Activated naive CD8-positive, alpha-beta T cell treated with anti-CD3 and anti-CD28 coated beads, Interleukin-2, amount 50 U/mL, for 24 hours (primary cell): Measurements from ENCODE around the gene GTF3C1.

Experiments
- ATAC-seq: fragments of 150-1000 bp; cut with Tn5 transposase; one replicate; pipeline ENCODE4 v1.10.0; 2021
- DNase-seq: peaks from one replicate; pipeline ENCODE4 v3.0.0; 2021
- H3K27ac Mint-ChIP-seq: one replicate; pipeline ENCODE4 v1.8.0; 2021; ENCODE audit warnings: mild to moderate bottlenecking, mixed read lengths
- H3K27me3 Mint-ChIP-seq: one replicate; pipeline ENCODE4 v1.8.0; 2021; ENCODE audit warnings: mixed read lengths
- H3K36me3 Mint-ChIP-seq: one replicate; pipeline ENCODE4 v1.8.0; 2021; ENCODE audit warnings: low read depth, mixed read lengths
- H3K4me1 Mint-ChIP-seq: one replicate; pipeline ENCODE4 v1.8.0; 2021; ENCODE audit warnings: mixed read lengths
- H3K4me3 Mint-ChIP-seq: one replicate; pipeline ENCODE4 v1.8.0; 2021; ENCODE audit warnings: mild to moderate bottlenecking, moderate library complexity, mixed read lengths
- H3K9me3 Mint-ChIP-seq: one replicate; pipeline ENCODE4 v1.8.0; 2021; ENCODE audit warnings: mixed read lengths

GTF3C1 gene

GRCh38 chr16:27491894-27492587, 57.7 kb downstream of the GTF3C1 start:
- no peak for ATAC-seq
- no peaks in the 10 kb centered on the region for H3K27me3 Mint-ChIP-seq
- H3K4me1 Mint-ChIP-seq: no peaks in the 10 kb centered on the region
- peaks cover 41% of the 10 kb centered on the region for H3K36me3 Mint-ChIP-seq
- H3K27ac Mint-ChIP-seq: peak overlapping the region; percentile 32
- no peaks in the 10 kb centered on the region for H3K9me3 Mint-ChIP-seq
- DNase-seq: no peak
- H3K4me3 Mint-ChIP-seq: no peak overlapping the region

- Mint-ChIP-seq H3K4me3 (no peak overlapping the region), H3K36me3 (peaks cover 42% of the 10 kb centered on the region), H3K4me1 (no peaks in the 10 kb centered on the region), H3K27me3 (no peaks in the 10 kb centered on the region), H3K9me3 (no peaks in the 10 kb centered on the region), H3K27ac (no peak overlapping the region)
- ATAC-seq: no peak
- DNase-seq: no peak
These were observed 59.8 kb downstream of the GTF3C1 start for GRCh38 chr16:27489906-27490305.

- Mint-ChIP-seq H3K4me1 (no peaks in the 10 kb centered on the region), H3K4me3 (no peak overlapping the region), H3K36me3 (peaks cover 40% of the 10 kb centered on the region), H3K27me3 (no peaks in the 10 kb centered on the region), H3K9me3 (no peaks in the 10 kb centered on the region), H3K27ac (no peak overlapping the region)
- ATAC-seq (no peak), DNase-seq (no peak)
These were observed 60.3 kb downstream of the GTF3C1 start for GRCh38 chr16:27489421-27489820.

GRCh38 chr16:27486760-27487159, 63.0 kb downstream of the GTF3C1 start:
- Mint-ChIP-seq H3K36me3 (peaks cover 49% of the 10 kb centered on the region), H3K27ac (no peak overlapping the region)

GRCh38 chr16:27486344-27486743, 63.4 kb downstream of the GTF3C1 start:
- no peak overlapping the region for H3K4me3 Mint-ChIP-seq
- H3K36me3 Mint-ChIP-seq: peaks cover 48% of the 10 kb centered on the region
- DNase-seq (no peak), ATAC-seq (no peak)
- no peaks in the 10 kb centered on the region for H3K4me1 Mint-ChIP-seq
- no peak overlapping the region for H3K27ac Mint-ChIP-seq
- H3K9me3 Mint-ChIP-seq: no peaks in the 10 kb centered on the region
- H3K27me3 Mint-ChIP-seq: no peaks in the 10 kb centered on the region

More at GRCh38 chr16:27486760-27487159, 63.0 kb downstream of the GTF3C1 start:
- no peaks in the 10 kb centered on the region for H3K4me1 Mint-ChIP-seq
- ATAC-seq (no peak), DNase-seq (no peak)
- H3K9me3 Mint-ChIP-seq: no peaks in the 10 kb centered on the region
- no peak overlapping the region for H3K4me3 Mint-ChIP-seq
- no peaks in the 10 kb centered on the region for H3K27me3 Mint-ChIP-seq

GRCh38 chr16:27485811-27486210, 63.9 kb downstream of the GTF3C1 start:
- peaks cover 50% of the 10 kb centered on the region for H3K36me3 Mint-ChIP-seq
- H3K4me1 Mint-ChIP-seq: no peaks in the 10 kb centered on the region
- ATAC-seq: no peak
- H3K4me3 Mint-ChIP-seq: no peak overlapping the region
- H3K27me3 Mint-ChIP-seq: no peaks in the 10 kb centered on the region
- DNase-seq: no peak
- no peaks in the 10 kb centered on the region for H3K9me3 Mint-ChIP-seq
- no peak overlapping the region for H3K27ac Mint-ChIP-seq

GRCh38 chr16:27485126-27485525, 64.6 kb downstream of the GTF3C1 start:
- H3K27me3 Mint-ChIP-seq: no peaks in the 10 kb centered on the region
- H3K27ac Mint-ChIP-seq: no peak overlapping the region
- no peak for ATAC-seq
- no peaks in the 10 kb centered on the region for H3K9me3 Mint-ChIP-seq
- H3K36me3 Mint-ChIP-seq: peaks cover 55% of the 10 kb centered on the region
- H3K4me3 Mint-ChIP-seq: no peak overlapping the region
- no peak for DNase-seq
- no peaks in the 10 kb centered on the region for H3K4me1 Mint-ChIP-seq

GRCh38 chr16:27483624-27484023, 66.1 kb downstream of the GTF3C1 start:
- Mint-ChIP-seq H3K27ac (no peak overlapping the region), H3K4me1 (no peaks in the 10 kb centered on the region), H3K4me3 (no peak overlapping the region), H3K36me3 (peaks cover 50% of the 10 kb centered on the region), H3K9me3 (no peaks in the 10 kb centered on the region), H3K27me3 (no peaks in the 10 kb centered on the region)
- ATAC-seq: no peak
- no peak for DNase-seq

- DNase-seq (no peak), ATAC-seq (no peak)
- H3K4me1 Mint-ChIP-seq: no peaks in the 10 kb centered on the region
- no peak overlapping the region for H3K27ac Mint-ChIP-seq
- H3K4me3 Mint-ChIP-seq: no peak overlapping the region
- H3K36me3 Mint-ChIP-seq: peaks cover 49% of the 10 kb centered on the region
- H3K9me3 Mint-ChIP-seq: no peaks in the 10 kb centered on the region
- no peaks in the 10 kb centered on the region for H3K27me3 Mint-ChIP-seq
These were observed 66.7 kb downstream of the GTF3C1 start for GRCh38 chr16:27483088-27483437.

GRCh38 chr16:27482397-27483087, 67.2 kb downstream of the GTF3C1 start:
- ATAC-seq: no peak
- no peak overlapping the region for H3K27ac Mint-ChIP-seq
- peaks cover 47% of the 10 kb centered on the region for H3K36me3 Mint-ChIP-seq

GRCh38 chr16:27481282-27481934, 68.3 kb downstream of the GTF3C1 start:
- ATAC-seq (no peak), DNase-seq (no peak)
- H3K36me3 Mint-ChIP-seq: peaks cover 53% of the 10 kb centered on the region
- H3K27me3 Mint-ChIP-seq: no peaks in the 10 kb centered on the region
- no peak overlapping the region for H3K4me3 Mint-ChIP-seq
- H3K27ac Mint-ChIP-seq: no peak overlapping the region
- no peaks in the 10 kb centered on the region for H3K4me1 Mint-ChIP-seq
- H3K9me3 Mint-ChIP-seq: no peaks in the 10 kb centered on the region

More at GRCh38 chr16:27482397-27483087, 67.2 kb downstream of the GTF3C1 start:
- no peaks in the 10 kb centered on the region for H3K27me3 Mint-ChIP-seq
- no peaks in the 10 kb centered on the region for H3K9me3 Mint-ChIP-seq
- DNase-seq: no peak
- H3K4me3 Mint-ChIP-seq: no peak overlapping the region
- H3K4me1 Mint-ChIP-seq: no peaks in the 10 kb centered on the region

GRCh38 chr16:27480761-27481160, 69.0 kb downstream of the GTF3C1 start:
- Mint-ChIP-seq H3K9me3 (no peaks in the 10 kb centered on the region), H3K4me1 (no peaks in the 10 kb centered on the region), H3K4me3 (no peak overlapping the region), H3K36me3 (peaks cover 57% of the 10 kb centered on the region), H3K27me3 (no peaks in the 10 kb centered on the region), H3K27ac (no peak overlapping the region)
- ATAC-seq: no peak
- DNase-seq: no peak

- no peak for ATAC-seq
- Mint-ChIP-seq H3K36me3 (peaks cover 44% of the 10 kb centered on the region), H3K9me3 (no peaks in the 10 kb centered on the region), H3K4me3 (no peak overlapping the region), H3K4me1 (no peaks in the 10 kb centered on the region), H3K27me3 (no peaks in the 10 kb centered on the region), H3K27ac (no peak overlapping the region)
- no peak for DNase-seq
These were observed 73.5 kb downstream of the GTF3C1 start for GRCh38 chr16:27476240-27476639.

GRCh38 chr16:27475561-27475960, 74.2 kb downstream of the GTF3C1 start:
- Mint-ChIP-seq H3K27me3 (no peaks in the 10 kb centered on the region), H3K4me3 (no peak overlapping the region), H3K36me3 (peaks cover 46% of the 10 kb centered on the region), H3K4me1 (no peaks in the 10 kb centered on the region), H3K27ac (no peak overlapping the region), H3K9me3 (no peaks in the 10 kb centered on the region)
- ATAC-seq (no peak), DNase-seq (no peak)

GRCh38 chr16:27474921-27475320, 74.8 kb downstream of the GTF3C1 start:
- H3K27ac Mint-ChIP-seq: no peak overlapping the region
- H3K4me3 Mint-ChIP-seq: no peak overlapping the region
- DNase-seq (no peak), ATAC-seq (no peak)
- H3K9me3 Mint-ChIP-seq: no peaks in the 10 kb centered on the region
- H3K27me3 Mint-ChIP-seq: no peaks in the 10 kb centered on the region
- peaks cover 46% of the 10 kb centered on the region for H3K36me3 Mint-ChIP-seq
- no peaks in the 10 kb centered on the region for H3K4me1 Mint-ChIP-seq
